ENCODE measurements around the gene SCLY.

DNA sequence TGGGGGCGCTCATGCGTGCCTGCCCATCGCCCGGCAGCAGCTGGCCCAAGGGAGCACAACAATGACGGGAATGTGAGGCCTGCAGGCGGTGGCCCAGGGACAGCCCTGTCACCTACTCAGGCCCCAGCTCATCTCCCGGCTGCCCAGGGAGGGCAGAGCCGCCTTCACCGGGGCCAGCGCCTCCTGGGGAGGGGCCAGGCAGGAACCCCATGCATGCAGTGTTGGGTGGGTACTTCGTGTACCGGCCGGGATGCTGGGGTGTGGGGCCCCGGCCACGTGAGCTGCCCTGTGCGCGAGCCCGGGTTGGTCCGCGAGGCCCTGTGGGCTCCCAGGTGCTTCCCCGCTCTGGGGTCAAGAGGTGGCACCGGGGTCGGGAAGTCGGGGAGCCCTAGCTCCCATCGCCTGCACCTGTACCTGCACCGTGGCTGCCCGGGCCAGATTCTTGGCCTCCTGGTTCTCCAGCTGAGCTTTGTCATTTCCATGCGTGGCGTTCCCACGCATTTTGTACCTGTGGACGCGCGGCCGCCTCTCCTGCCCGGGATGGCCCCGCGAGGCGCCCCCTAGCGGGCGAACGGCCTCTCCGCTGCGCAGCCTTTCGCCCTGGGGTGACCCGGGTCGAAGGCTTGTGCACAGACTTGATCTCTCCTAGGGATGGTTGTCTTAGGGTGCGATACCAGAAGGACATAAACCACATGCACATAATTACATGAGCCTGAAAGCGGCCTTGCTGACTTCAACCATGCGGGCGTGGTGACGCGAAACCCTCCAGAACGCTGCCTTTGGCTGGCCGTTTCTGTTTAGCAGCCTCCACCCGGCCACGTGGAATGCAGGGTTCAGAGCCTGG is 78.6 kb downstream of the SCLY start:
- TF ChIP-seq, protein P1, sequence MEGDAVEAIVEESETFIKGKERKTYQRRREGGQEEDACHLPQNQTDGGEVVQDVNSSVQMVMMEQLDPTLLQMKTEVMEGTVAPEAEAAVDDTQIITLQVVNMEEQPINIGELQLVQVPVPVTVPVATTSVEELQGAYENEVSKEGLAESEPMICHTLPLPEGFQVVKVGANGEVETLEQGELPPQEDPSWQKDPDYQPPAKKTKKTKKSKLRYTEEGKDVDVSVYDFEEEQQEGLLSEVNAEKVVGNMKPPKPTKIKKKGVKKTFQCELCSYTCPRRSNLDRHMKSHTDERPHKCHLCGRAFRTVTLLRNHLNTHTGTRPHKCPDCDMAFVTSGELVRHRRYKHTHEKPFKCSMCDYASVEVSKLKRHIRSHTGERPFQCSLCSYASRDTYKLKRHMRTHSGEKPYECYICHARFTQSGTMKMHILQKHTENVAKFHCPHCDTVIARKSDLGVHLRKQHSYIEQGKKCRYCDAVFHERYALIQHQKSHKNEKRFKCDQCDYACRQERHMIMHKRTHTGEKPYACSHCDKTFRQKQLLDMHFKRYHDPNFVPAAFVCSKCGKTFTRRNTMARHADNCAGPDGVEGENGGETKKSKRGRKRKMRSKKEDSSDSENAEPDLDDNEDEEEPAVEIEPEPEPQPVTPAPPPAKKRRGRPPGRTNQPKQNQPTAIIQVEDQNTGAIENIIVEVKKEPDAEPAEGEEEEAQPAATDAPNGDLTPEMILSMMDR (conservative IDR thresholded peaks at IDR 0.05; ENCODE audit: low read length), result peak; percentile 48
- no peak for TF ChIP-seq EZH2phosphoT487 (IDR thresholded peaks at IDR 0.05; ENCODE audit: borderline replicate concordance)
